SK-N-SH (cell line): ENCODE data around the gene PTPN23.

Source experiments
- EP300 ChIP-seq, 2 experiments: IDR thresholded peaks; 2 replicates each; pipeline versions ENCODE4 v1.4.0 to v1.6.1; 2012; ENCODE audit warnings: borderline replicate concordance in 1 of 2, low read depth in 1 of 2, low read length in 1 of 2
- MXI1 ChIP-seq: IDR thresholded peaks from 2 replicates; pipeline ENCODE4 v1.6.1; 2012; ENCODE audit warnings: mild to moderate bottlenecking, low read depth, low read length, improper control_type of control experiment
- NFIC ChIP-seq: IDR thresholded peaks from 2 replicates; pipeline ENCODE4 v1.4.0; 2012; ENCODE audit warnings: borderline replicate concordance
- POLR2AphosphoS5 ChIP-seq: IDR thresholded peaks from 2 replicates; pipeline ENCODE4 v1.6.1; 2012; ENCODE audit warnings: low read depth, low read length
- RAD21 ChIP-seq: IDR thresholded peaks from 2 replicates; pipeline ENCODE4 v1.6.1; 2012; ENCODE audit warnings: mild to moderate bottlenecking, low read length
- YY1 ChIP-seq: IDR thresholded peaks from 2 replicates; pipeline ENCODE4 v1.4.0; 2012; ENCODE audit warnings: low read depth, mild to moderate bottlenecking
- TF ChIP-seq, protein P1 (sequence below): fragments of 200-600 bp; sonication (generic); IDR thresholded peaks from 2 replicates; pipeline ENCODE4 v1.6.1; 2017; ENCODE audit warnings: antibody characterized with exemption, mild to moderate bottlenecking, moderate library complexity

- no peak for TF ChIP-seq YY1
- TF ChIP-seq, protein P1, sequence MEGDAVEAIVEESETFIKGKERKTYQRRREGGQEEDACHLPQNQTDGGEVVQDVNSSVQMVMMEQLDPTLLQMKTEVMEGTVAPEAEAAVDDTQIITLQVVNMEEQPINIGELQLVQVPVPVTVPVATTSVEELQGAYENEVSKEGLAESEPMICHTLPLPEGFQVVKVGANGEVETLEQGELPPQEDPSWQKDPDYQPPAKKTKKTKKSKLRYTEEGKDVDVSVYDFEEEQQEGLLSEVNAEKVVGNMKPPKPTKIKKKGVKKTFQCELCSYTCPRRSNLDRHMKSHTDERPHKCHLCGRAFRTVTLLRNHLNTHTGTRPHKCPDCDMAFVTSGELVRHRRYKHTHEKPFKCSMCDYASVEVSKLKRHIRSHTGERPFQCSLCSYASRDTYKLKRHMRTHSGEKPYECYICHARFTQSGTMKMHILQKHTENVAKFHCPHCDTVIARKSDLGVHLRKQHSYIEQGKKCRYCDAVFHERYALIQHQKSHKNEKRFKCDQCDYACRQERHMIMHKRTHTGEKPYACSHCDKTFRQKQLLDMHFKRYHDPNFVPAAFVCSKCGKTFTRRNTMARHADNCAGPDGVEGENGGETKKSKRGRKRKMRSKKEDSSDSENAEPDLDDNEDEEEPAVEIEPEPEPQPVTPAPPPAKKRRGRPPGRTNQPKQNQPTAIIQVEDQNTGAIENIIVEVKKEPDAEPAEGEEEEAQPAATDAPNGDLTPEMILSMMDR = no peak
- TF ChIP-seq RAD21 = no peak
- no peak for TF ChIP-seq POLR2AphosphoS5
- no peak for TF ChIP-seq NFIC
- no peak for TF ChIP-seq EP300 (IDR thresholded peaks at IDR 0.05; ENCODE audit: borderline replicate concordance in 1 of 2, low read depth in 1 of 2, low read length in 1 of 2)
- no peak for TF ChIP-seq MXI1
These were observed 25.8 kb upstream of the PTPN23 start for GRCh38 chr3:47355010-47355409.
